Measurements from ENCODE around the gene CNIH2.
A peak's percentile ranks its signal among the peaks of the same experiment; 100 is the strongest.
"Not testable (repeated sequence)": the region's sequence is repeated elsewhere in the genome, so short reads cannot be mapped to it uniquely, and the experiment has no call there.

Gene CNIH2

DNA sequence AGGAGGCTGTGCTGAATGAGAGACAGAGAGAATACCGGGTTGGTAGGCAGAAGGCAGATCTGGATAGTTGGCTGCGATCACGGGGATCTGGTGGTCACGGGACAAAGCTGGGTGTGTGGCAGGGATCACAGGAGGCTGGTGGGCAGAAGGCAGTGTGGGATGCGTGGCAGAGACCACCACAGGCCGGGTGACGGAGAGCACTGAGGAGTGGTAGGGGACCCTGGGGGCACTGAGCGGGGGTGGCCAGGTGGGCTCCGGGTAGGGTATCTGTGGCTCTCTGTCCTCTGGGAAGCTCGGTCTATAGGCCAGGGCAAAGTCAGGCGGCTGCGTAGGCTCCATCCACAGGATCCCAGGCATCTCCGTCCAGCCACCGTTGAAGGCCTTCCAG lies 37.5 kb downstream of the CNIH2 start:
- no peak for DNase-seq (ENCODE audit: low read depth)

- DNase-seq (ENCODE audit: low read depth): no peak
Observed at GRCh38 chr11:66315921-66316811, 38.2 kb downstream of the CNIH2 start.

DNA sequence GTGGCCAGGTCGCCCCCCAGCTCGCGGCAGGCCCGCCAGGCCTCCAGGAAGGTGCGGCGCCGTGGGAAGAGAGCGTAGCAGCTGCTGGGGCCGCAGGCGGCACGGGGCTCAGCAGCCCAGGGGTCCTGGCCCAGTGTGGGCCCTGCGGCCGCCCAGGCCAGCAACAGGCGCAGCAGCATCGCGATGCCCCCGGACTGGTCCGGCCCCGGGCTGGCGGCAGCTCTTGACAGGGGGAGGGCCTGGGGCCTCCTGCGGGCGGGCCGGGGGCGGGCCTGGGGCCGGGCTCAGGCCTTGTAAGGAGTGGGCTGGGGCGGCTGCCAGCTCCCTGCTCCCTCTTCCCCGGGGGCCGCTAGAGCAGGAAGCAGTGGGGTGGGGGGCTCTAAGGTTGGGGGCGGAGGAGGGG lies 38.9 kb downstream of the CNIH2 start, which contains the start of gene CD248:
TSS of gene CD248 (minus strand) at position 196 of the 403 bp plus-strand sequence. CDS start at position 179, 17 bp downstream.
- DNase-seq (ENCODE audit: low read depth): no peak

GRCh38 chr11:66317322-66317722 lies 39.3 kb downstream of the CNIH2 start:
- no peak for DNase-seq (ENCODE audit: low read depth)

DNA sequence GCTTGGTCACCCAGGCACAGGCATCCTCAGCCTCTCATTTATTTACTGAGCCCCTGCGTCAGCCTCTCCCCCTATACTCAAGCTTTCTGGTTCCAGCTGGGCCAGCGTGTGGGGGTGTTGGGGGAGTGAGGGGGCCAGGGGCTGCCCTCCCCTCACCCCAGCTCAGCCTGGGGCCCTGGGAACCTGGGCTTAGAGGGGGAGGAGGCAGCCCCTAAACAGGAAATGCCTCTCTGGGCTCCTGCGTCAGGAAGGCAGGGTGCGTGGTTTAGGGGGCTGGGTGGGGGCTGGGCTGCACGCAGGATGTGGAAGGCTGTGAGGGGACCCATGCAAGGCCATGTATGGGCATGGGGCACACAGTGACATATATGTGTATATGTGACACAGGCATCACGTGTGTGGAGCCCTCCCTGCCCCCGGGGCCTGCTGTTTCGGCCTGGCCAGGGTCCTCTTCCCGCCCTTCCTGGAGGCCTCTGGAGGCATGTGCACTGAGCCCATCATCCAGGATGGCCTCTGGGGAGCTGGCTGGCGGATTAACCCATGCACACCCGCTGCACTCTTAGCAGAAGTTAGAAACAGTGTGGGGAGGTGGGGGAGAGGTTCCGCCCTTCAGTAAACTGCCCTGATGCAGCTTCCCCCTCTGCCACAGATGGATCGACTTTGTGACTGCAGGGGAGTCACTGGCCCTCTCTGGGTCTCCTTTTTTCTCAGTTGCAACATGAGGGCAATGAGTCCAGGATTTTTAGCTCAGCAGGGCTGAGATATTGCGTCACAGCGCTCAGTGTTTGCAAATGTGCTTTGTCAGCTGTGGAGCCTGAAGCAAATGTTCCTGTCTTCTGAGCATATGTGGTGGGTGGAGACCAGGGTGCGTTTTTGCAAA lies 40.0 kb downstream of the CNIH2 start:
- DNase-seq (ENCODE audit: low read depth): no peak

DNA sequence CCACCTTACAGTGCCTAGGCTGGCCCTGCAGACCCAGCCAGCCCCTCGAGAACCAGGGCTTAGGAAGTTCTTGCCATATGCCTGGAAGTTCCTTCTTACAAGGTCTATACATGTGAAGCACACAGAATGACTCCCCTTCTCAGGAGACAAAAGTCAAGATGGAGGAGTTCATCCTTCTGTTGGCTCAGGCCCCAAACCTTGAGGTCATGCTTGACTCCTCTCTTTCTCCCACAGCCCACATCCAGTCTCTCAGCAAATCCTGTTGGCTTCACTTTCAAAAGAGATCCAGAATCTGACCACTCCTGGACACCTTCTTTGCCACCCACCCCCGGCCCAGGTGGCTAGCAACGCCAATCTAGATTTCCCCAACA lies 40.6 kb downstream of the CNIH2 start:
- no peak for DNase-seq (ENCODE audit: low read depth)

- not testable (repeated sequence) for DNase-seq (ENCODE audit: low read depth)
Observed at GRCh38 chr11:66320289-66320688, 42.3 kb downstream of the CNIH2 start.

DNA sequence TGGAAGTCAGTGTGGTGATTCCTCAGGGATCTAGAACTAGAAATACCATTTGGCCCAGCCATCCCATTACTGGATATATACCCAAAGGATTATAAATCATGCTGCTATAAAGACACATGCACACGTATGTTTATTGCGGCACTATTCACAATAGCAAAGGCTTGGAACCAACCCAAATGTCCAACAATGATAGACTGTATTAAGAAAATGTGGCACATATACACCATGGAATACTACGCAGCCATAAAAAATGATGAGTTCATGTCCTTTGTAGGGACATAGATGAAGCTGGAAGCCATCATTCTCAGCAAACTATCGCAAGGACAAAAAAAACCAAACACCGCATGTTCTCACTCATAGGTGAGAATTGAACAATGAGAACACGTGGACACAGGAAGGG lies 42.8 kb downstream of the CNIH2 start:
- DNase-seq (ENCODE audit: low read depth): not testable (repeated sequence)

GRCh38 chr11:66321606-66322005 lies 43.6 kb downstream of the CNIH2 start:
- DNase-seq (ENCODE audit: low read depth): no peak

DNA sequence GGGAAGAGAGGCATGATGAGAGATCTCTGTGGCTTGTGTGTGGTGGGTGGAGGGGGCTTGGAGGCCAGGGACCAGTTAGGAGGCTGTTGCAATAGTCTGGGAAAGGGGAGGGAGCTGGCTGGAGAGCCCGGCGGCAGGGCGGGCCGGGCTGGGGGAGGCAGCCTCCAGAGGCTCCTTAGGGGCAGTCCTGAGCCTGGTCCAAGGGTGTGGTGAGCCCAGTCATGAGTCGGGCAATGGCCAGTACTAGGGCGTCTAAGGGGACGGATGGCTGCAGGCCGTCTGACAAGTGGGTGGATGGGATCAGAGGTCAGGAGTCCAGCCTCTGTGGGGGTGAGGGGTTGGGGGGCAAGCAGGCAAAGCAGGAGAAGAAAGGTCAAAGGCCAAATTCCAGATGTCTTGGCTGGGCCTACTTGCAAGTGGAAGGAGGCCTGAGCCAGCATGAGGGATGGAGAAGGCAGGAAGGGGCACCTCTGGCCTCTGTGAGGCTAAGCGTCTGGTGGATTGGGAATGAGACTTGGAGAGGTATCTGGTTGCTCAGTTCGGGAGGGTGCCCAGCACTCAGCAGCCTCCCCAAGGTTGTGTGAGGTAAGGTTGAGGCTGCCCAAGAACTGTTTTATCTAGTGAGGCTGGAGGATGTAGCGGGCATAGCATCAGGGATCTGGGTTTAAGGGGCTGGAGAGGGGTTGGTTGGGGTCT lies 44.9 kb downstream of the CNIH2 start:
- no peak for DNase-seq (ENCODE audit: low read depth)

GRCh38 chr11:66323684-66324083 lies 45.7 kb downstream of the CNIH2 start:
- no peak for DNase-seq (ENCODE audit: low read depth)

DNA sequence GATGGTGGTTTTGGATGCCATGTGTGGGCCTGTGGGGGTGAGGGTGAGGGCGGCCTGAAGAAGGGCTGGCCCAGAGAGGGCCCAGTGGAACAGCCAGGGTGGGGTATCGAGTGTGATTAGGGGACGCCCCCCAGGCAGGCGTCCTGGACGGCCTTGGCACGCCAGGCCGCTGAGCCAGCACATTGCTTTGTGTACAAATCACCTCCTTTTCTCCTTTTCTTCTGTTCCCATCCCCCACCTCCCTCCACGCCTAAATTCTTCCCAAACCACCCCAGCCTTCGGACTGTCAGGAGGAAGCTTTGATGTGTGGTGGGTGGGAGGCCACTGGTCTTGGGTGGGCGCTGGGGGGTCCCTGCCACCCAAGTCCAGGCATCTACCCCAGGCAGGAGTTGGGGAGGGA lies 46.7 kb downstream of the CNIH2 start:
- no peak for DNase-seq (ENCODE audit: low read depth)

GRCh38 chr11:66325263-66325671 lies 47.3 kb downstream of the CNIH2 start:
- no peak for DNase-seq (ENCODE audit: low read depth)

DNA sequence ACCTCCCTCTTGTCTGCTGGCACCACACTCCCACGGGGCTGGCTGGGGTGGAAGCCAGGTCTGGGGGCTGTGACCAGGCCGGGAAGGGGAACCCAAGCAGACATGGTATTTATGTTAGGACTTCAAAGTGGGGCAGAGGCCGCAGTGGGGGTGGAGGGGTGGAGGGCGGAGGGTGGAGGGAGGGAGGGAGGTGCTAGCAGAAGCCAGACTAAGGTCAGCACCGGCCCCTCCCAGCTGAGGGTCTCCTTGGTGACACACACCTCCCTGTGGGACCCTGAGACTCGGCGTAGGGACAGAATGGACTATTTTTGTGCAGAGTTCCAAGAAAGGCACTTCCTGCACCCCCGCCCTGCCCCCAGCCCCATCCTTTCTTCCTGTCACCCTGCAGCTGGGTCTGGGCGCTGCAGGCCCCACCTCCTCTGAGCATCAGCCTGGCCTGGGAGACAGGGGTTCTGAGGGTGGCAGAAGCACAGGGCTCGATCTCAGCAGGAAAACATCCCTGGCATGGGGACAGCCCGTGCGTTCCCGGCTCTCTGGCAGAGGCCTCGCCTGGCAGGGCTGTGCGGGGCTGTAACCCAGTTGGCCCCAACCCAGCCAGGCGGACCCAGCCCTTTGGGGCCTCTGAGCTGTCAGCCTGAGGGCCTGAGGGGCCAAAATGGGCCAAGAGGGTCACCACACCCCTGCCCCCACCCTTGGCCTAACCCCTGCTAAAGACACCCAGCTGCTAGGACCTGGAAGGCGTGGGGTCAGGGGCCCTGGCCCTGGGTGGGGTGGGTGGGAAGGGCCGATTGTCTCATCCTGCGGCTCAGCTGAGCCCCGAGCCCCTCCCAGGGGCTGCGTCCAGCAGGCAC lies 48.5 kb downstream of the CNIH2 start:
- DNase-seq (ENCODE audit: low read depth): no peak

GRCh38 chr11:66327171-66328030 lies 49.4 kb downstream of the CNIH2 start:
- no peak for DNase-seq (ENCODE audit: low read depth)

DNA sequence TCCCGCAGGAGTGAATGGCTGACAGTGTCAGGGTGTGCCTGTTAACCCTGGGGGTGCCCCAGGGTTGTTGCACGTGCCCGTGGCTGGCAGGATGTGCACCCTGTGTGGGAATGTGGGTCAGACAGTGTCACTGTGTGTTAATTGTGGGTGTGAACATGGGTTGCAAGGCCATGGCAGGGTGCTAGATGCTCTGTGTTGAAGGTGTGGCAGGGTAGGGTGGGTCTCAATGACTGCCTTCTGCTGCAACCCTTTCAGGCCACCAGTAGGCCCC lies 50.0 kb downstream of the CNIH2 start:
- DNase-seq (ENCODE audit: low read depth): no peak

GRCh38 chr11:66328302-66329144 lies 50.5 kb downstream of the CNIH2 start:
- peak; percentile 64 for DNase-seq (ENCODE audit: low read depth)

DNA sequence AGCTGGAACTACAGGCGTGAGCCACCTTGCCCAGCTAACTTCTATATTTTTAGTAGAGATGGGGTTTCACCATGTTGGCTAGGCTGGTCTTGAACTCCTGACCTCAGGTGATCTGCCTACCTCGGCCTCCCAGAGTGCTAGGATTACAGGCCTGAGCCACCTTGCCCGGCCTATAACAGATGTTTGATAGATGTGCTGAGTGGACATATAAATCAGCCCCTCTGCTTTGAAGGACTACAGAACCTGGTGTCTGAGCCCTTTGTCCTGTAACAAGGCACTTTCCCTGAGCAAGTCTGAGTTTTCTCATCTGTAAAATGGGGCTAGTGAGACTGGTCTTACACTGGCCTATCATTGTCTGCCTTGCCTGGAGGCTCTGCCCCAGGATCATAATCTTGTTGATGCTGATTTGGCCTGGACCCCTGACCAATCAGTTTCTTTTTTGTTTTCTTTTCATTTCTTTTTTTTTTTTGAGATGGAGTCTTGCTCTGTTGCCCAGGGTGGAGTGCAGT lies 51.2 kb downstream of the CNIH2 start:
- DNase-seq (ENCODE audit: low read depth): no peak

DNA sequence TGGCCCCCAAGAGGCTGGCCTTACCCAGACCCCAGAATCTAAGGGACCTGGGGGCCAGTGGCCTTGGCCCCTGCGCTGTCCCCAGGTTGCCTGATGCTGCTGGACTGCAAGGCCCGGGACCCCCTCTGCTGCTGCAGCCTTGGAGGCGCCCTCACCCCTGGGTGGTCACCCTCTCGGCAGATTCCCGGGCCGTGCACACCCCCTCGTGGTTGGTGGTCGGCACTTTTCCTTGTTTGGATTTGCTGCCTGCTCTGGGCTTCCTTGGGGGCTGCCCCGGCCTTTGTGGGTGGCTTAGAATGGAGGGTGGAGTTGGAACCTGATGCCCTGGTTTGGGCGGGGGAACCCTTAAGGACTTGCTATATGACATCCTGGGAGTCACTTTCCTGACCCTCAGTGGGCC lies 53.0 kb downstream of the CNIH2 start:
- no peak for DNase-seq (ENCODE audit: low read depth)
